Embryonic facial prominence (tissue), 1 donor: ENCODE results near the gene IFNB1.
A peak's percentile ranks its signal among the peaks of the same experiment; 100 is the strongest.

Experiments used
- DNase-seq: peaks from one replicate; pipeline ENCODE4 v3.0.0-alpha.2; 2016; ENCODE audit errors: extremely low spot score

Gene IFNB1

DNA sequence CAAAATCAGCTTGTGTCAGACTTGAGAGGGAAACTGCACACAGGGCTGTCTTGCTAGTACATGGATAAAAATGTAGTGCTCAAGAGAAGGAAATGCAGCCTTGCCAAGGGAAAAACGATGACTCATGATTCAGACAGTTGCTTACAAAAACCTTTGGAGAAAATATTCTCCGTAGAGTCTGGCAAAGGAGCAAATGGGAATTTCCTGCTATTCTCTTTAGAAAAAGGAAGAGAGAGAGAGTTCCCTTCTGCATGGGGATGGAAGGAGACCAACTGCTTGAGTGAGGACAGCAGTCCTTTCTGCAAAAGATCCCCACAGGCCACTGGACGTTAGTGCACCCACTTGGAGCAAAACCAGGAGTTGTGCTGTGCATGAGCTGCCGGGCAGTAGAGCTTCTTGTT, 7.6 kb downstream of the IFNB1 start:
- peak; percentile 52 for DNase-seq

DNA sequence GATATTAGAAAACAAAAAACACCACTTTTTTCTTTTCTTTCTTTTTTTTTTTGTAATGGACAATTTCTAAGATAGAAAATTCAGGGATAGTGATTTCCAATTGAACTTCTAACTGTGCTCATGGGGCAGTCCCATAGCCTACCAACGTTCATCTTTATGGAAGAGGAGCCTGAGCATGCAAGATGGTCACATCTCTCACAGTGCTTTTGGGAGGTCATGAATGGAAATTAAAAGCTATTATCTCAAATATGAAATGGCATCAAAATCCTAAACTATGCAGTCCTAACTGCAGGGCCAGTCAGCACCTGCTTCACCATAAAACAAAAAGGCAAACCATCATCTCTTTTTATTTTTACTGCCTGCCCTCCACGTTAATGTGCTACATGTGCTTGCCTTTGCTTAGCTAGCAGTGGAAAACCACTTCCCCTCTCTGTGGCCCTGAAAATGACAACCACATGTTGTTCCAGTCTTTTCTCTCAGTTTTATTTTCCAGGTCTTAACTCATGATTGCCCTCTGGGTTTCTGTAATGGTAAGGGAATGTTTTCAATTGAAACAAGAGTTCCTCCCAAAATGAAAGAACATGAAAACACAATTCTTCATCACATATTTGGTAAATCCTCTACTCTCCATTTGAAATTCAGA, 16.7 kb downstream of the IFNB1 start:
- peak; percentile 79 for DNase-seq

DNA sequence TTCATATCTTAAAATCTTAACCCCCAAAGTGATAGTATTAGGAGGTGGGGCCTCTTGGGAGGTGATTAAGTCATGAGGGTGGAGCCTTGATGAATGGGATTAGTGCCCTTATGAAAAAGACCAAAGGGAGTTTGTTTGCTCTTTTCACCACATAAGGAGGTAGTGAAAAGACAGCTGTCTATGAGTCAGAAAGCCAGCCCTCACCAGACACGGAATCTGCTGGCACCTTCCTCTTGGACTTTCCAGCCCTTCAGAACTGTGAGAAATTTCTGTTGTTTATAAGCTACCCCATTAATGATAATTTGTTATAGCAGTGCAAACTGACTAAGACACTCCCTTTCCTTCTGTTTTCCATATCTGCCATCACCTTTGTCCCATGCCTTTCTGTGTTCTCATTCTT, 20.8 kb downstream of the IFNB1 start:
- DNase-seq: no peak

DNA sequence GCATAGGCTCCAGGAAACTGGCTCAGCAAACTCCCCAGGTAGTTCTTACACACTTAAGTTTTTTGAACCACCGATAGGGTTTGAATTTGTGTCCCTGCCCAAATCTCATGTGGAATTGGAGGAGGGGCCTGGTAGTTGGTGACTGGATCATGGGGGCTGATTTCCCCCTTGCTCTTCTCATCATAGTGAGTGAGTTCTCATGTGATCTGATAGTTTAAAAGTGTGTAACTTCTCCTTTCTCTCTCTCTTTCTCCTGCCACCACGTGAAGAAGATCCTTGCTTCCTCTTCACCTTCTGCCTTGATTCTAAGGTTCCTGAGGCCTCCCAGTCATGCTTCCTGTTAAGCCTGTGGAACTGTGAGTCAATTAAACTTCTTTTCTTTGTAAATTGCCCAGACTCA, 23.9 kb downstream of the IFNB1 start:
- DNase-seq: no peak

DNA sequence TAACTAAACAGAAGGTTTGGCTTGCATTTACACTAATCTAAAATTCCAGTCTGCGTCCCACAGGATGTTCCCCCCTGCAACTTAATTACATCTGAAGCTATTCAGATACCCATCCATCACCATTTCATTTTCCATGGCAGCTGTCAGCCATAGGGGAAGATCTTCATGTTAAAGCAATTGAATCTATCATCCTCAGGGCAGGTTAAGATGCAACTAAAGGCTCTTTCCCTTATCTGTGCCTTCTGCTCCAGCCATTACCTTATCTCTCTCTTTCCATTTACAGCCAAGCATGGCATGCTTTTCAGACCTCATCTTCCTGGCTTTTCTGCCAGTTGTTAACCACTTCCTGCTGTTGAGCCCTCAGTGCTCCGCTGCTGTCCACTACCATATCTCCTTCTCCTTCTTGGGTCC, 30.5 kb downstream of the IFNB1 start:
- no peak for DNase-seq

DNA sequence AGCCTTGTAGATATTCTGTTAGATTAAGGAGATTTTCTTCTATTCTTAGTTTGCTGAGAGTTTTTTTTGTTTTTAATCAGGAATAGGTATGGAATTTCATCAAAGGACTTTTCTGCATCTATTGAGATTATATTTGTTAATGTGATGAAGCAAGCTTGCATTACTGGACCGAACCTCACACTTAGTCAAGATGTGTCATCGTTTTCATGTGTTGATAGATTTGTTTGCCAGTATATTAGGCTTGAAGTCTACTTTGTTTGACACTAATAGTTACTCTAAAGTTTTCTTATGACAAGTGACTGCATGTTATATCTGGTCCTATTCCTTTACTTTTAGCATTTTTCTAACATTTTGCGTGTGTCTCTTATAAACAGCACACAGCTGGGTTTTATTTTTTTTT, 33.9 kb downstream of the IFNB1 start:
- DNase-seq: no peak

DNA sequence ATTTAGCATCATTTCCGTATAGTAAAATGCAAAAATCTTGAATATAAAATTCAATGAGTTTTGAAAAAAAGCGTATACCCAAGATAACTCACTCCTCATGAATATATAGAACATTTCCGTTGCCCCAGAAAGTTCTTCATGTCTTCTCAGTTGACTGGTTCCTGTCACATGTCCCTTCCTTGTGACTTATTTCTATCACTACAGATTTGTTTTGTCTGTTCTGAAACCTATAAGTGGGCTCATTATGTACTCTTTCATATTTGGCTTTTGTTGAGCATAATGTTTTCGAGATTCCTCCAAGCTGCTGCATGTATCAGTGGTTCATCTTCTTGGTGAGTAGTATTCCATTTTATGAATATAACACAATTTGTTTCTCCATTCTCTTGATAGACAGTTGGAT, 35.3 kb downstream of the IFNB1 start:
- DNase-seq: no peak

DNA sequence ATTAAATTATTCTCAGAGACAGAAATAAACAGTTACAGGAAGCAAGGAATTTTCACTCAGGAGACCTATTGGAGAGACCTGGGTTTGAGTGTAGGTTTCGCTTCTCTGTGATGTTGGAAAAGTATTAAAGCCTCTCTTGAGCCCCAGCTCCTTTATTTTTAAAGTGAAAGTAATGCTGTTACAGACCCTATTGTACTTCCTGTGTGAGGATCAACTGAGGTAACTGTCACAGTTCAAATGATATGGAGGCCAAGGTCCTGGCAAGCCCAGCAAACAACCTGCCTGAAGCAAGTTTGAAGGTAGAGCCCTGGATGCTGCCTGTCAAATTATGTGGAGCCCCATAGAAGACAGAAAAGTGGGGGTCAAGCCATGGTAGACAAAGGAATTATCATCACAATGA, 38.4 kb downstream of the IFNB1 start:
- DNase-seq: no peak

DNA sequence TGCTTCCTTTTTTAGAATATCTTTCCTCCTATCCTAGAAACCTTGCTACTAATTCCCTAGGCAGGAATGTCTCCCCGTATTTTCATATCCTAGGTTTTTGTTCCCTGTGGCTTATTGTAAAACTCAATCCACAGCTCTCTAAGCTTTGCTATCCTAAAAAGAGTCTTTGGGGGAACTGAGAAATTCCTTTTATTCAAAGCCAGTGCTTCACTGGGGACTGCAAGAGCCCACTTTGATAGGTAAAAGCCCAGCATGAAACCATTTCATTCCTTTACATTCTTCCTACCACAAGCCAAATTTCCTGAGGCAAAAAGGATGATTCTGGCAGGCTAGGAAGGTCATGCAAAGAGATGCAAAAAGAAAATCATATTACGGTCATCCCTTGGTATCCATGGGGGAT, 40.5 kb downstream of the IFNB1 start:
- no peak for DNase-seq

DNA sequence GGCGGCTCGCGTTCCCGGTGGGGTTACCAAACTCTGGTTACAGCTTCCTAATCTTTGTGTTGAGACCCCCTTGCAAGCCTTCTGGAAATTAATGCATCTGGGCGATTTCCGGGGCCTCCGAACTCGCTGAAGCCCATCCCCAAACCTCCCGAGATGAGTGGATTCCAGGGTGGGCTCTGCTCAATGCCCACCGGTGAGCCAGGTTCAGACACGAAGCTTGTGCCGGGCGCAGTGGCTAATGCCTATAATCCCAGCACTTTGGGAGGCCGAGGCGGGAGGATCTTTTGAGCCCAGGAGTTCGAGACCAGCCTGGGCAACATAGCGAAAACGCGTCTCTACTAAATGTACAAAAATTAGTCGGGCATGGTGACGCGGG, 45.9 kb downstream of the IFNB1 start:
- no peak for DNase-seq

DNA sequence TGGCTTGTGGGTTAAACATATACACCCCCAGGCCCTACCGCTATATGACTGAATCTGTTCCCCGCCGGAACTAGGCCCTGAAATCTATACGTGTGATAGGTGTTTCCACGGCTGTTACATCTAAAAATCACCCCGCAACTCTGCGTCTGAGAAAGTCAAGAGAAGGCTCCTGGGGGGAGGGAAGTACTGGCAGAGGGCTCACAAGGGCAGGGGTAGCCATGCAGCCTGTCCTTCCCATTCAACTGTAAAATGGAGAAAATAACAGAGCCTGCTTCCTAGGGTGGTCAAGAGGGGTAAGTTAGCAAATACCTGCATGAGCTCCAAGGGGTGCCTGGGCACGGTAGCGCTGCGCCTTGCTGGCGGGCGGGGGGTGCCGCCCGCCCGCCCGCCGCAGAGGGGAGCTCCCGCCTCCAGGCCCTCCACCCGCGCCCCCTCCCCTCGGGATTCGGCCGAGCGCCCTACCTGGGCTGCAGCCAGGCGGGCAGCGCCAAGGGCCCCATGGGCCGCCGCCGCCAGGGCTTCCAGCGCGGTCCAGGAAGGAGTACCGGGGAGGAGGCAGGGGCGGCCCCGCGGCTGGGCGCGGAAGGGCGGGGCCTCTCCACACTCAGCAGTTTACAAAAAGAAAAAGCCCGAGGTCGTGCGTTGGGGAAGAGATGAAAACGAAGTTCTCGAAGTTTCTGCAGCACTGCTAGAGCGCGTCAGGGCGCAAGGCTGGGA, 46.5 kb downstream of the IFNB1 start, which contains the start of gene HACD4:
HACD4 (minus strand) TSS at position 550 of the 717 bp plus-strand sequence; CDS start at position 500, 50 bp downstream.
- no peak for DNase-seq

DNA sequence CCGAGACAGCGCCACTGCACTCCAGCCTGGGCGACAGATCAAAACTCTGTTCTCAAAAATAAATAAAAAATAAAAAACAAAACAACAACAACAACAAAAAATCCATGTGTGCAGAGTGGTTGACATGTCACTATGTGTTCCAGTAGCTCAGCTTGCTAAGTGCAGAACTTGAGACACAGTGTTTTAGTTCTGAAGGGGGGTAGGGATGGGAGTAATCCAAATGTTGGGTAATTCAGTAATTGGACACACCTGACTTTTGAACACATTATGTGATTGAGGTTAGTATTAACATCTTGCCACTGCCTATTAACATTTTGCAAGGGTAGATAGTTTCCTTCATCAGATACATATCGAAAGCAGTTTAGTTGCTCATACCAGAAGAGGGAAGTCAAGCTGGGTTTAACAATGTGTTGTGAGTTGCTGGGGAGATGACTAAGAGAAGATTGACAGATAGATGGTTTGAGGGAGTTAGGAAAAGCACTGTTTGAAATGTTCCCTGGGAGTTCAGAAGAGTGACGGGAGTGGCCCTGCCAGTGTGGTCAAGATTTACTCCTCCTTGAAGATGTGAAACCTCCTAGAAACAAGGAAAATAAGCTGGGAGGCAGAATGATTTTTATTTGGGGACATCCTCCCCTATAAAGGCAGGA, 47.2 kb downstream of the IFNB1 start:
- DNase-seq: no peak

DNA sequence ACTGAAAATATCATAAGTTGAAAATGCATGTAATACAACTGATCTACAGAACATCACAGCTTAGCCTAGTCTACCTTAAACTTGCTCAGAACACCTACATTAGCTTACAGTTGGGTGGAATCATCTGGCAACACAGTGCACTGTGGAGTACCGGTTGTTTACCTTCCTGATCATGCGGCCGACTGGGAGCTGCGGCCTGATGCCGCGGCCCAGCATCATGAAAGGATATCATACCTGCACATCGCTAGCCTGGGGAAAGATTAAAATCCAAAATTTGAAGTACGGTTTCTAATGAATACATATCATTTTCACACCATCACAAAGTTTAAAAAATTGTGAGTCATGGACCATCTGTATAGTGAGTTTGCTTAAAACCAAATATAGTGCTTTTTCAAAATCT, 48.1 kb downstream of the IFNB1 start:
- no peak for DNase-seq

DNA sequence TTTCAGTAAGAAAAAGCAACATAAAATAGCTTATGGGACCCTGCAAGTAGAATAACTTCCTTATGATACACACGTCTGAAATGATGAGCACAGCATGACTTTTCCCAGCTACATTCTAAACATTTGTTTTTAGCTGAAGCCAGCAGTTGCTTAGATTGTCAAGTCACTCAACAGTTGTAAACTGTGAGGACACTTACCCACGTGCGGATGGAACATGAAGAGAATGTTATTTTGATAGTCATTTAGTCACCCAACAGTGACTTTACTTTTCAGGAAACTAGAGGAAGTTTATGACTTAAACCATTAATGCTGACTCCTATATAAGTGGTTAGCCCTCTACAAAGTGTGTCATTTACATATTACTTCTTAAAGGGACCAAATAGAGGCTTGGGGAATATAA, 49.3 kb downstream of the IFNB1 start:
- no peak for DNase-seq

DNA sequence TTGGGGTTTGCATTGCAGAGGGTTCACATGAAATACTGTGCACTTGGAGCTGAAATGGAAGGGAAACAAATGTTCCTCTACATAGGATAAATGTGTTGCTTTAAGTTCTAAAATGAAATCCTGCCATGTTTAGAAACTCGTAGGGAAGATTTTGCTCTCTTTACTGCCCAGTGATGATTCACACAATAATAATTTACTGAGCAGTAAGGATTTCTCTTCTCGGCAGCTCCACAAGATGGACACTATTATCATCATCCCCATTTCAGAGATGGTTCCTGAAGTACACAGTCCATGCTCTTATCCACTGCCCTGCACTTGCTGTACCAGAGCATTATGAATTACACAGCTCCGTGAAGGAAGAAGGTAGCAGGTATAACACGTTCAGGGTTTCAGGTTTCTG, 50.4 kb downstream of the IFNB1 start:
- DNase-seq: no peak
